Right cardiac atrium (tissue), 5 donors: ENCODE data around the gene TPCN2. TPM values are rescaled to one million over a fixed set of nuclear protein-coding genes. Genes with fewer than 3 reads are reported as not detected.
"Not testable (repeated sequence)": the region's sequence is repeated elsewhere in the genome, so short reads cannot be mapped to it uniquely, and the experiment has no call there.

Experiments used
- ATAC-seq, 2 donors: fragments of 200-7000 bp; cut with Tn5 transposase; one replicate each; pipeline versions ENCODE4 v1.8.0 to v1.9.1; 2020; ENCODE audit warnings: moderate library complexity in 2 of 2, mild to moderate bottlenecking in 1 of 2
- DNase-seq, 3 donors: peaks; one replicate each; pipeline ENCODE4 v3.0.0-alpha.2; 2020
- H3K27ac ChIP-seq: one replicate; pipeline ENCODE4 v1.5.1; 2013; ENCODE audit warnings: mild to moderate bottlenecking, low read length, control low read depth, moderate library complexity
- H3K27me3 ChIP-seq: one replicate; pipeline ENCODE4 v1.6.1; 2013; ENCODE audit not compliant: control insufficient read depth, insufficient read depth
- H3K4me1 ChIP-seq: one replicate; pipeline ENCODE4 v1.6.1; 2013; ENCODE audit warnings: low read length; ENCODE audit not compliant: control insufficient read depth, insufficient read depth
- H3K4me3 ChIP-seq: one replicate; pipeline ENCODE4 v1.5.1; 2013; ENCODE audit warnings: low read length, control low read depth
- H3K9me3 ChIP-seq: one replicate; pipeline ENCODE4 v1.6.1; 2013; ENCODE audit warnings: low read length; ENCODE audit not compliant: control insufficient read depth
- WGBS: extraction: QIAGEN DNeasy Blood & Tissue Kit; methylation state at CpG from one replicate; pipeline ENCODE4 v1.1.7; 2013; 5-methylcytosine and 5-hydroxymethylcytosine counted together
- intact Hi-C, 4 donors: fragments of 100-400 bp; cut with DNase I; formaldehyde crosslinking; loops; one replicate each; pipeline versions ENCODE4 v1.11.0 to v1.14.0; 2022 to 2023
- polyA plus RNA-seq: library from polyadenylated mRNA; stranded (reverse); fragments of 200-250 nt; gene quantifications from one replicate; pipeline ENCODE4 v1.2.3, GENCODE V29; 2013
- total RNA-seq, 4 donors: library from RNA; stranded (reverse); fragmentation: NEBNext Ultra II Directional; extraction: Animal tissue kit (Norgen Biotek cat#: 25700); gene quantifications; one replicate each; pipeline ENCODE4 v1.2.1, GENCODE V29; 2021
- donor health status: healthy with polysubstance abuse.
- donor health status: DM: no; HTN: yes; CAD: no.
- donor health status: DM: no; HTN: no; CAD: no.
- donor health status: DM: no; HTN: yes; CAD: no; lungs with severe emphysema.
- donor health status: DM: yes; HTN: yes; CAD: no.

TPCN2 gene
- total and polyA plus RNA-seq, 5 donors, result 7.0 to 11.1 (median 8.3) TPM

DNA sequence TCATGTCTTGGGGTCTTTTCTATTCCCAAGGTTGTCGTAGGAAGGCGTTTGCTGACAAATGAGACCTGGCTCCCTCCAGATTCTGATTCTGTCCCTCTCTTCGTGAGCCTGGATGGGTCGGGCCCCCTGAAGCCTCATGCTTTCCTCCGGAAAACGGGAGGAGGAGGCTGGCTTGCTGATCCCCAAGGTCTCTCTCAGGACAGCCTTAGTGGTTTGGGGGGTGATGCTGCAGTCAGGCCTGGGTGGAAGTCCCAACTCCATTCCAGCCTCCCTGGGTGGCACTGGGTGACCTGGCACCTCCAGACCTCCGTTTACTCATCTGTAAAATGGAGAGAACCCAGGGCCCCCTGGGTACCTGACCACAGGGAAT lies 83.6 kb downstream of the TPCN2 start:
- Histone ChIP-seq H3K9me3 (no peaks in the 10 kb centered on the region), H3K4me1 (no peaks in the 10 kb centered on the region), H3K4me3 (no peak overlapping the region), H3K27me3 (no peaks in the 10 kb centered on the region), H3K27ac (no peak overlapping the region)
- no peak for ATAC-seq
- WGBS, result 87% methylated on average over 7 of the region's 7 CpGs
- intact Hi-C loops, result loop anchor here in 2 of 4 donors (5.0 to 10.0 kb wide), 2 partner anchors 153 to 510 kb away; partner anchors contain the start of gene CCND1 (in 1 of the 2)
- DNase-seq, result peak in 1 of 3 donors; percentile 3

DNA sequence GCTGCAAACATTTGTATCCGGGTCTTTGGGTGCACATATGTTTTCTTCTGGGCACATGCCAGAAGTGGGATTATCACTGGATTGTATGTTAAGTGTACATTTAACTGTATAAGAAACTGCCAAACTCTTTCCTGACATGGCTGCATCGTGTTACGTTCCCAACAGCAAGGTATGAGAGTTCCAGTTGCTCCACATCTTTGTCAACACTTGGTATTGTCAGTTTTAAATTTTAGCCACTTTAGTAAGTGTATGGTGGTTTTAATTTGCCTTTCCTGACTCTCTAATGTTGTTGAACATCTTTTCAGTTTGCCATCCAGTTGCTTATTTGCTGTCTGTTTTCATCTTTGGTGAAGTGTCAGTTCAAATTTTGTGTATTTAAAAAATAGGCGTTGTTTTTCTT lies 84.5 kb downstream of the TPCN2 start:
- WGBS, result 98% methylated on average over 4 of the region's 4 CpGs
- H3K27ac ChIP-seq, result no peak overlapping the region
- no peaks in the 10 kb centered on the region for H3K9me3 ChIP-seq
- H3K4me1 ChIP-seq, result no peaks in the 10 kb centered on the region
- DNase-seq (no peak), ATAC-seq (no peak)
- no peaks in the 10 kb centered on the region for H3K27me3 ChIP-seq
- intact Hi-C loops, result loop anchor here in 2 of 4 donors (5.0 to 10.0 kb wide), 2 partner anchors 152 to 509 kb away; partner anchors contain the start of gene CCND1 (in 1 of the 2)
- H3K4me3 ChIP-seq, result no peak overlapping the region

DNA sequence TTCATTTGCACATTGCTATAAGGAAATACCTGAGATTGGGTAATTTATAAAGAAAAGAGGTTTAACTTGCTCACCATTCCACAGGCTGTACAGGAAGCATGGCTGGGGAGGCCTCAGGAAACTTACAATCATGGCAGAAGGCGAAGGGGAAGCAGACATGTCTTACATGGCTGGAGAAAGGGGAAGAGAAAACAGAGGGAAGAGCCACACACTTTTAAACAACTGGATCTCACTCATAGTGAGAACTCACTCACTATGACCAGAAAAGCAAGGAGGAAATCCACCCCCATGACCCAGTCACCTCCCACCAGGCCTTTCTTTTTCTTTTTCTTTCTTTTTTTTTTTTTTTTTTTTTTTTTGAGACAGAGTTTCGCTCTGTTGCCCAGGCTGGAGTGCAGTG lies 85.5 kb downstream of the TPCN2 start:
- not testable (repeated sequence) for H3K4me3 ChIP-seq, DNase-seq, H3K9me3 ChIP-seq, H3K4me1 ChIP-seq, H3K27ac ChIP-seq, ATAC-seq, H3K27me3 ChIP-seq
- intact Hi-C loops, result loop anchor here in 2 of 4 donors (5.0 to 10.0 kb wide), 2 partner anchors 151 to 508 kb away; partner anchors contain the start of gene CCND1 (in 1 of the 2)
- WGBS, result 96% methylated on average over 2 of the region's 2 CpGs

DNA sequence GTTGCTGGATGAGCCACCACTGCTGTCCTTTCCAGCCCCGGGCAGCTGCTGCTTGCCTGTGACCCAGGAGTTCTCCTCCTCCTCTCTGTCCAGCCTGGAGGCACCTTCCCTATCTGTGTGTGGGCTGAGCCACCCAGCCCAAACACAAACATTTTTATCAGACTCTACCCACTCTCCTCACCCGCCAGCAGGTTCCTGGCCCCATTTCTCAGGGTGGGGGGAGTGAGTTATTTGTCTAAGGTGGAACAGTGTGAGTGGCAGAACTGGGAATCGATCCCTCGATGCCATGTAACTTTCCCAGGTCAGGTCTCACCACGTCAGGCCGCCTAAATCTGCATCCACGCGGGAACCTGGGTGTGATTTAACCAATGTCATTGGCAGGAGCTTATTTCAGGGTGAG lies 86.2 kb downstream of the TPCN2 start:
- WGBS, result 91% methylated on average over 8 of the region's 8 CpGs
- no peak overlapping the region for H3K4me3 ChIP-seq
- H3K27ac ChIP-seq, result no peak overlapping the region
- H3K27me3 ChIP-seq, result no peaks in the 10 kb centered on the region
- no peak for DNase-seq
- intact Hi-C loops, result loop anchor here in 2 of 4 donors (5.0 to 10.0 kb wide), 2 partner anchors 150 to 507 kb away; partner anchors contain the start of gene CCND1 (in 1 of the 2)
- H3K4me1 ChIP-seq, result no peaks in the 10 kb centered on the region
- no peaks in the 10 kb centered on the region for H3K9me3 ChIP-seq
- no peak for ATAC-seq

DNA sequence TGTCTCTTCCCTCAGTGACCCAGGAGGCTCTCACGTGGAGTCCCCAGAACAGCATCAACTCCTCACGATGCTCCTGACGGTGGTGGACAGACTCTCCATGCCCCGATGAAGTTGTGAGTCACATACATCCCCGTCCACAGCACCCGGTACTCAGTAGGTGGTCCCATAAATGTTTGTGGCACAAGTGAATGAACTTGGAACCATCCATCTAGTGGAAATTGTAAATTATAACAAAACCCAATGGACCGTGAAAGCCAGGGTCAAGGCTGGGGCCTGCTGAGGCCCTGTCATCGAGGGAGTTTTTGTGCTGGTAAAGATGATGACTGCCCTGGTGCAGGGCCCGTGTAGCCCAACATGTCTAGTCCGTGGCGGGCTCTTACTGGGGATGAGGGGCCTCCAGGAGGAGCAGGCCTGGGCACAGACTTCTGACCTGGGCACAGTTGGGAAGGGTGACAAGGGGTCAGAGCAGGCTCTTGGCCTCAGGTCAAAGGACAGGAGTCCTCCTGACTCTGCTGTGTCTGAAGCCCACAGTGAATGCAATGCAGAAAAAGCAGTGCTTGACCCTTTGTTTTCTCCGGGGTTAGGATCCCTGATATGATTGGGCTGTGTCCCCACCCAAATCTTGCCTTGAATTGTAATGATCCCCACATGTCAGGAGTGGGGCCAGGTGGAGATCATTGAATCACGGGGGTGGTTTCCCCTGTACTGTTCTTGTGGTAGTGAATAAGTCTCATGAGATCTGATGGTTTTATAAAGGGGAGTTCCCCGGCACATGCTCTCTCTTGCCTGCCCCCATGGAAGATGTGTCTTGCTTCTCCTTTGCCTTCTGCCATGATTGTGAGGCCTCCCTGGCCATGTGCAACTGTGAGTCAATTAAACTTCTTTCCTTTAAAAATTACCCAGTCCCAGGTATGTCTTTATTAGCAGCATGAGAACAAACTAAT lies 87.0 kb downstream of the TPCN2 start:
- DNase-seq (no peak), ATAC-seq (no peak)
- Histone ChIP-seq H3K4me1 (no peaks in the 10 kb centered on the region), H3K9me3 (no peaks in the 10 kb centered on the region), H3K27me3 (no peaks in the 10 kb centered on the region), H3K4me3 (no peak overlapping the region), H3K27ac (no peak overlapping the region)
- WGBS, result 88% methylated on average over 14 of the region's 14 CpGs
- intact Hi-C loops, result loop anchor here in 1 of 4 donors (10.0 kb wide), 1 partner anchor 149 kb away; no protein-coding TSS in a partner anchor

DNA sequence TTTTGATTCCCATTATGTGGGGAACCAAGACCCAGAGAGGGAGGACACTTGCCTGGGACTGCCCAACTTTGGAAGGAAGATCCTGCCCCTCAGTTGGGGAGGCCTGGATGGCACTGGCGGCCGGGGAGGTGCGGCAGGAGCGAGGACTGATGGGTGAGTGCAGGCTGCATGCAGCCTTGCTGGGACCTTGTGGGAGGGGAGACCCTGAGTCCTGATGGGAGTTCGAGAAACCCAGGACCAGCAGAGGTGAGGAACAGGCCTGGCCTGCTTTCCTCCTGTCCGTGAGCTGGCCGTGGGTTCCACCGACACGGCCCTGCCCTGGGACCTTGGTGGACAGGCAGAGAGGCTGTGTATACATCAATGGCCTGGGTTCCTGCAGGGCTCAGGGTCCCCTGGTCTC lies 87.7 kb downstream of the TPCN2 start:
- 96% methylated on average over 9 of the region's 9 CpGs for WGBS
- Histone ChIP-seq H3K9me3 (no peaks in the 10 kb centered on the region), H3K4me3 (no peak overlapping the region), H3K27ac (no peak overlapping the region), H3K4me1 (no peaks in the 10 kb centered on the region), H3K27me3 (no peaks in the 10 kb centered on the region)
- intact Hi-C loops, result loop anchor here in 1 of 4 donors (10.0 kb wide), 1 partner anchor 148 kb away; no protein-coding TSS in a partner anchor
- DNase-seq, result peak in 1 of 3 donors; percentile 6
- no peak for ATAC-seq

DNA sequence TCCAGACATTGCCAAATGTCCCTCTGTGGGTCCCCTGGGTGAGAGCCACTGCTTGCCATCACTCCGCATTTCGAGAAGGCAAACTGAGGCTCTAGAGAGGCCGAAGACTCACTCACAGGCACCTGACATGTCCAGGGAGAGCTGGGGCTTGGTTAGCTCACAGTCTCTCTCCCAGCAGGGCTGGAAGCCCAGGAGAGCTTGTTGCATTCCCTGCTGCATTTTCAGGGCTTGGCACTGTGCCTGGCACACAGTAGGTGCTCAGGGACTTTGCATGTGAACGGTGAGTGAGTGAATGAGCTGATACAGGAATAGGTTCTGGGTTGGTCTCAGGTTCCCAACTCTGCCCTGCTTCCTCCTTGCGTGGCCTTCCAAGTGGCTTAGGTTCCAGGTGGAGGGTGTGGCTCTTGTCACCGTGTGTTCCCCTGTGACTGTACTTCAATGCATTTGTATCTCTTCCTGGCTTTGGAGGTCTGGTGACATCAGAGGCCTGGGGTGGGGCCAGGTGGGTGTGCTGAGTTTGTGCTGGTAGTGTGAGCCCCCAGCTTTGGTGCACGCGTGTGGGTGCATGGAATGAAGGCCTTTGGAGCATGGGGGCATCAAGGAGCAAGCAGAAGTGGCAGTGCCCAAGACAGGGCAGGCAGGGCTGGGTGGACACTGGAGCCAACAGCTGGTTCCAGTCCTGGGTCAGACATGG lies 88.6 kb downstream of the TPCN2 start:
- intact Hi-C loops, result loop anchor here in 1 of 4 donors (10.0 kb wide), 1 partner anchor 148 kb away; no protein-coding TSS in a partner anchor
- no peak overlapping the region for H3K4me3 ChIP-seq

DNA sequence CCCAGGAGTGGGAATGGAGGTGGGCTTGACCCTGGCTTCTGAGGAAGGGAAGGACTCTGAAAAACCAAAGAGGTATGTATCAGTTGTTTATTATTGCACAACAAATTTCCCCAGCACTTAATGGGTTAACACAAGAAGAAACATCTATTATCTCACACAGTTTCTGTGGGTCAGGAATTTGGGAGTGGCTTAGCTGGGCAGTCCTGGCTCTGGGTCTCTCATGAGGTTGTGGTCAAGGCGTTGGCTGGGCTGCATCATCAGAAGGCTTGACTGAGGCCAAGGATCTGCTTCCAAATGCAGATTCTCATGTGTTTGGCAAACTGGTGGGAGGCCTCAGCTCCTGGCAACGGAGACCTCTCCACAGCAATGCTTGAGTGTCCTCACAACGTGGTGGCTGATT lies 89.5 kb downstream of the TPCN2 start:
- Histone ChIP-seq H3K27me3 (no peaks in the 10 kb centered on the region), H3K4me1 (no peaks in the 10 kb centered on the region), H3K9me3 (no peaks in the 10 kb centered on the region), H3K27ac (no peak overlapping the region), H3K4me3 (no peak overlapping the region)
- DNase-seq (no peak), ATAC-seq (no peak)
- 60% methylated on average over 3 of the region's 3 CpGs for WGBS
- intact Hi-C loops, result loop anchor here in 1 of 4 donors (10.0 kb wide), 1 partner anchor 147 kb away; no protein-coding TSS in a partner anchor

More for the DNA sequence above, 88.6 kb downstream of the TPCN2 start:
- Histone ChIP-seq H3K9me3 (no peaks in the 10 kb centered on the region), H3K27ac (no peak overlapping the region), H3K4me1 (no peaks in the 10 kb centered on the region), H3K27me3 (no peaks in the 10 kb centered on the region)
- WGBS, result 91% methylated on average over 8 of the region's 8 CpGs
- DNase-seq (peak in 1 of 3 donors; percentile 6), ATAC-seq (no peak)

DNA sequence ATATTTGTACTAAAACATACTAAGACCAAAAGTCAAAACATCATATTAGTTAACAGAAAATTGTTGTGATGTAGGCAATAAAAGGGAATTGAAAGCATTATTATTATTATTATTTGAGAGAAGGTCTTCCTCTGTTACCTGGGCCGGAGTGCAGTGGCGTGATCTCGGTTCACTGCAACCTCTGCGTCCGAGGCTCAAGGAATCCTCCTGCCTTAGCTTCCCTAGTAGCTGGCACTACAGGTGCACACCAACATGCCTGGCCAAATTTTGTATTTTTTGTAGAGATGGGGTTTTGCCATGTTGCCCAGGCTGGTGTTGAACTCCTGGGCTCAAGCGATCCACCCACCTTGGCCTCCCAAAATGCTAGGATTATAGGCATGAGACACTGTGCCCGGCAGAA lies 91.4 kb downstream of the TPCN2 start:
- WGBS, result 95% methylated on average over 7 of the region's 7 CpGs
- DNase-seq, H3K4me1 ChIP-seq, H3K9me3 ChIP-seq, H3K27me3 ChIP-seq, ATAC-seq, H3K4me3 ChIP-seq, H3K27ac ChIP-seq, intact Hi-C loops: not testable (repeated sequence)

DNA sequence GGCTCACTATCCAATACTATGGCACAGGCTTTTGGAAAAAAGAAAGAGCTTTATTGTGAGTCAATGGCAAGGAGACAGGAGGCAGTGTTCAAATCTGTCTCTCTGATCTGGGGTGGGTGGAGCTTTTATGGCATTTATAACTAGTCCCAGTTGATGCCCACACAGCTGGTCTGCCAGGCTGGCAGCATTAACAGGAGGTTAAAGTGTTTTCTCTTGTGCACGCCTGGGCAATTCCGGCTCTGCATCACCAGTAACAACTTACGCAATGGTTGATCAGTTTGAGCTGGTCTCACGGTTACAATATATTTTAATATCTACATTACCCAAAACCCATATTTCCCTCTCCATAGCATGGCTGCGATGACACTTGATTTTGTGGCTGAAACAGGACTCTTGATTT lies 91.9 kb downstream of the TPCN2 start:
- 92% methylated on average over 5 of the region's 5 CpGs for WGBS
- DNase-seq (no peak), ATAC-seq (no peak)
- intact Hi-C loops, result no loop called here
- Histone ChIP-seq H3K27me3 (no peaks in the 10 kb centered on the region), H3K9me3 (no peaks in the 10 kb centered on the region), H3K27ac (no peak overlapping the region), H3K4me1 (no peaks in the 10 kb centered on the region), H3K4me3 (no peak overlapping the region)

DNA sequence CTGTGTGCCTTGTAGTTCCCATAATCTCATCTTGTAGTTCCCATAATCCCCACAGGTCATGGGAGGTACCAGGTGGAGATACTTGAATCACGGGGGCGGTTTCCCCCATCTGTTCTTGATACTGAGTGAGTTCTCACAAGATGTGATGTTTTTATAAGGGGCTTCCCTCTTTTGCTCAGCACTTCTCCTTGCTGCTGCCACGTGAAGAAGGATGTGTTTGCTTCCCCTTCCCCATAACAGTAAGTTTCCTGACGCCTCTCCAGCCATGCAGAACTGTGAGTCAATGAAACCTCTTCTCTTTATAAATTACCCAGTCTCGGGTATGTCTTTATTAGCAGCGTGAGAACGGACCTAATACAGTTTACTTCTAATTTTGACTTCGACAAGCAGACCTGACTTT lies 93.0 kb downstream of the TPCN2 start:
- no peak overlapping the region for H3K4me3 ChIP-seq
- no peak overlapping the region for H3K27ac ChIP-seq
- H3K4me1 ChIP-seq, result no peaks in the 10 kb centered on the region
- H3K27me3 ChIP-seq, result no peaks in the 10 kb centered on the region
- intact Hi-C loops, result no loop called here
- DNase-seq (no peak), ATAC-seq (no peak)
- peaks cover 2% of the 10 kb centered on the region for H3K9me3 ChIP-seq
- WGBS, result 66% methylated on average over 8 of the region's 8 CpGs
